ENCODE results near the gene ADGRG3.

Gene ADGRG3

GRCh38 chr16:57649846-57650245 is 18.3 kb upstream of the ADGRG3 start:
- TF ChIP-seq ISL1 (CRISPR knock-in tag; IDR thresholded peaks at IDR 0.05) = no peak
- TF ChIP-seq CSRNP3 (CRISPR knock-in tag; IDR thresholded peaks at IDR 0.05) = no peak
- TF ChIP-seq PPARA (CRISPR knock-in tag; IDR thresholded peaks at IDR 0.05; ENCODE audit: borderline replicate concordance) = no peak
- no peak for TF ChIP-seq SNAI2 (CRISPR knock-in tag; IDR thresholded peaks at IDR 0.05)
- no peak for TF ChIP-seq ZC3H10 (CRISPR knock-in tag; IDR thresholded peaks at IDR 0.05)
- no peak for TF ChIP-seq ZFP30 (CRISPR knock-in tag; IDR thresholded peaks at IDR 0.05)
- TF ChIP-seq PATZ1 (CRISPR knock-in tag; IDR thresholded peaks at IDR 0.05; ENCODE audit: borderline replicate concordance) = no peak
- no peak for TF ChIP-seq OSR1 (CRISPR knock-in tag; IDR thresholded peaks at IDR 0.05)
- TF ChIP-seq POU6F1 (CRISPR knock-in tag; IDR thresholded peaks at IDR 0.05; ENCODE audit: borderline replicate concordance, low read depth) = no peak
- TF ChIP-seq ARNTL (CRISPR knock-in tag; IDR thresholded peaks at IDR 0.05; ENCODE audit: borderline replicate concordance, low read depth) = no peak
- no peak for TF ChIP-seq TCF4 (CRISPR knock-in tag; IDR thresholded peaks at IDR 0.05; ENCODE audit: borderline replicate concordance)
- no peak for TF ChIP-seq CREB5 (CRISPR knock-in tag; IDR thresholded peaks at IDR 0.05; ENCODE audit: low read depth)
- no peak for TF ChIP-seq ZFP3 (CRISPR knock-in tag; IDR thresholded peaks at IDR 0.05)
- TF ChIP-seq ZNF565 (CRISPR knock-in tag; conservative IDR thresholded peaks at IDR 0.05; ENCODE audit: low read depth) = no peak
- TF ChIP-seq TOX (CRISPR knock-in tag; IDR thresholded peaks at IDR 0.05; ENCODE audit: borderline replicate concordance) = no peak
- no peak for TF ChIP-seq TSHZ2 (CRISPR knock-in tag; IDR thresholded peaks at IDR 0.05)
- ATAC-seq = no peak

- no peak for ATAC-seq
Measured at GRCh38 chr16:57651344-57652333, 16.5 kb upstream of the ADGRG3 start.

GRCh38 chr16:57652695-57653471 is 15.2 kb upstream of the ADGRG3 start:
- TF ChIP-seq CSDC2 (CRISPR knock-in tag; IDR thresholded peaks at IDR 0.05) (no peak), ISL1 (CRISPR knock-in tag; IDR thresholded peaks at IDR 0.05) (no peak), RARB (CRISPR knock-in tag; IDR thresholded peaks at IDR 0.05) (no peak), POU6F1 (CRISPR knock-in tag; IDR thresholded peaks at IDR 0.05; ENCODE audit: borderline replicate concordance, low read depth) (no peak), CREB5 (CRISPR knock-in tag; IDR thresholded peaks at IDR 0.05; ENCODE audit: low read depth) (no peak), ZNF8 (CRISPR knock-in tag; IDR thresholded peaks at IDR 0.05) (no peak), SNAI2 (CRISPR knock-in tag; IDR thresholded peaks at IDR 0.05) (no peak), CSRNP3 (CRISPR knock-in tag; IDR thresholded peaks at IDR 0.05) (no peak)
- no peak for ATAC-seq

More at GRCh38 chr16:57651344-57652333, 16.5 kb upstream of the ADGRG3 start:
- TF ChIP-seq TCF4 (CRISPR knock-in tag; IDR thresholded peaks at IDR 0.05; ENCODE audit: borderline replicate concordance) (no peak), PPARA (CRISPR knock-in tag; IDR thresholded peaks at IDR 0.05; ENCODE audit: borderline replicate concordance) (no peak), ZNF8 (CRISPR knock-in tag; IDR thresholded peaks at IDR 0.05) (no peak), CSDC2 (CRISPR knock-in tag; IDR thresholded peaks at IDR 0.05) (no peak), ZFP3 (CRISPR knock-in tag; IDR thresholded peaks at IDR 0.05) (no peak), ZC3H10 (CRISPR knock-in tag; IDR thresholded peaks at IDR 0.05) (no peak), RARB (CRISPR knock-in tag; IDR thresholded peaks at IDR 0.05) (no peak), ESRRG (CRISPR knock-in tag; IDR thresholded peaks at IDR 0.05) (no peak)
